HL-60/S4 (cell line): ENCODE measurements around the gene MAPK14.

ENCODE experiments used
- in situ Hi-C: fragments of 300-500 bp; cut with MboI; formaldehyde crosslinking; loops from 2 replicates; pipeline ENCODE4 v1.14.3; 2022; ENCODE audit warnings: low sequenced_read_pairs

Gene MAPK14

GRCh38 chr6:36098920-36099647 is 71.5 kb downstream of the MAPK14 start:
- in situ Hi-C loops, result no loop called here

- in situ Hi-C loops, result no loop called here
Observed at GRCh38 chr6:36099869-36100483, 72.4 kb downstream of the MAPK14 start.

GRCh38 chr6:36101691-36102090 is 74.1 kb downstream of the MAPK14 start:
- in situ Hi-C loops, result no loop called here

GRCh38 chr6:36102853-36103252 is 75.2 kb downstream of the MAPK14 start:
- in situ Hi-C loops, result no loop called here

GRCh38 chr6:36104836-36105235 is 77.2 kb downstream of the MAPK14 start:
- in situ Hi-C loops, result no loop called here

- in situ Hi-C loops, result no loop called here
Observed at GRCh38 chr6:36109092-36109491, 81.5 kb downstream of the MAPK14 start.

GRCh38 chr6:36110050-36110449 is 82.4 kb downstream of the MAPK14 start:
- in situ Hi-C loops, result no loop called here

GRCh38 chr6:36110863-36111262 is 83.3 kb downstream of the MAPK14 start:
- in situ Hi-C loops, result no loop called here

GRCh38 chr6:36111526-36111925 is 83.9 kb downstream of the MAPK14 start:
- in situ Hi-C loops, result no loop called here

- in situ Hi-C loops, result no loop called here
Observed at GRCh38 chr6:36113049-36113448, 85.4 kb downstream of the MAPK14 start.

- in situ Hi-C loops, result no loop called here
Observed at GRCh38 chr6:36113703-36114102, 86.1 kb downstream of the MAPK14 start.

- in situ Hi-C loops, result no loop called here
Observed at GRCh38 chr6:36114798-36115408, 87.3 kb downstream of the MAPK14 start.

- in situ Hi-C loops, result no loop called here
Observed at GRCh38 chr6:36115412-36115811, 87.8 kb downstream of the MAPK14 start.

GRCh38 chr6:36116066-36116864 is 88.7 kb downstream of the MAPK14 start:
- in situ Hi-C loops, result no loop called here

GRCh38 chr6:36116943-36117342 is 89.3 kb downstream of the MAPK14 start:
- in situ Hi-C loops, result no loop called here

GRCh38 chr6:36117658-36118549 is 90.3 kb downstream of the MAPK14 start:
- in situ Hi-C loops, result no loop called here

- in situ Hi-C loops, result no loop called here
Observed at GRCh38 chr6:36118550-36119107, 91.0 kb downstream of the MAPK14 start.

- in situ Hi-C loops, result no loop called here
Observed at GRCh38 chr6:36119209-36119608, 91.6 kb downstream of the MAPK14 start.

- in situ Hi-C loops, result loop anchor here (5.0 kb wide), 1 partner anchor 237 kb away; no protein-coding TSS in a partner anchor
Observed at GRCh38 chr6:36120018-36120417, 92.4 kb downstream of the MAPK14 start.

GRCh38 chr6:36120539-36120938 is 92.9 kb downstream of the MAPK14 start:
- in situ Hi-C loops, result loop anchor here (5.0 kb wide), 1 partner anchor 237 kb away; no protein-coding TSS in a partner anchor
